Kidney tubule cell (primary cell): ENCODE data around the gene TTLL3.
A peak's percentile ranks its signal among the peaks of the same experiment; 100 is the strongest.
"Not testable (repeated sequence)": the region's sequence is repeated elsewhere in the genome, so short reads cannot be mapped to it uniquely, and the experiment has no call there.

ENCODE experiments used
- DNase-seq: peaks from one replicate; pipeline ENCODE4 v3.0.0-alpha.2; 2018; ENCODE audit warnings: low spot score

The TTLL3 gene

GRCh38 chr3:9870978-9871377, 60.9 kb downstream of the TTLL3 start:
- peak; percentile 45 for DNase-seq

- peak; percentile 36 for DNase-seq
Measured at GRCh38 chr3:9872067-9872466, 62.0 kb downstream of the TTLL3 start.

- DNase-seq, result no peak
Measured at GRCh38 chr3:9875448-9875847, 65.4 kb downstream of the TTLL3 start.

GRCh38 chr3:9876255-9876654, 66.2 kb downstream of the TTLL3 start:
- not testable (repeated sequence) for DNase-seq

GRCh38 chr3:9876991-9877390, 66.9 kb downstream of the TTLL3 start:
- DNase-seq, result no peak

GRCh38 chr3:9878700-9879099, 68.6 kb downstream of the TTLL3 start:
- no peak for DNase-seq

- no peak for DNase-seq
Measured at GRCh38 chr3:9879830-9880549, 69.9 kb downstream of the TTLL3 start, which contains the start of gene CIDEC. TSS of gene CIDEC (minus strand) at chr3:9880253. CDS start at chr3:9878486, 1,767 bp downstream.

- no peak for DNase-seq
Measured at GRCh38 chr3:9881441-9881840, 71.4 kb downstream of the TTLL3 start.

GRCh38 chr3:9883706-9884554, 73.9 kb downstream of the TTLL3 start:
- DNase-seq, result peak; percentile 17

- DNase-seq, result peak; percentile 86
Measured at GRCh38 chr3:9884555-9885165, 74.6 kb downstream of the TTLL3 start.
